A673 (cell line): Measurements from ENCODE around the gene INO80B.

Experiments used
- CTCF ChIP-seq: fragments of 300-800, 200-600 bp; sonication (generic); conservative IDR thresholded peaks from 2 replicates; pipeline ENCODE4 v1.5.1; 2017; ENCODE audit warnings: low read depth, mild to moderate bottlenecking, antibody characterized with exemption, low read length, moderate library complexity, mixed read lengths
- EZH2 ChIP-seq: fragments of 200-600 bp; sonication (generic); IDR thresholded peaks from 2 replicates; pipeline ENCODE4 v1.6.1; 2017; ENCODE audit warnings: borderline replicate concordance, low read depth, mild to moderate bottlenecking, mixed read lengths, antibody characterized with exemption, low read length; ENCODE audit not compliant: poor library complexity, severe bottlenecking

GRCh38 chr2:74415762-74416395 lies 39.0 kb upstream of the INO80B start:
- TF ChIP-seq CTCF (no peak), EZH2 (no peak)
